Neural cell (in vitro differentiated cells): Measurements from ENCODE around the gene POLN. TPM values are rescaled to one million over a fixed set of nuclear protein-coding genes. Genes with fewer than 3 reads are reported as not detected.

ENCODE experiments used
- H2AFZ ChIP-seq: fragments of 200-600, 300-800 bp; sonication (generic), shearing (Covaris generic); 2 replicates; pipeline ENCODE4 v1.6.0; 2014; ENCODE audit warnings: low read depth, mild to moderate bottlenecking, antibody characterized with exemption, low read length, moderate library complexity
- H3F3A ChIP-seq: fragments of 200-600 bp; shearing (Covaris generic); 2 replicates; pipeline ENCODE4 v1.6.1; 2016; ENCODE audit warnings: mild to moderate bottlenecking, moderate library complexity, mixed read lengths, antibody characterized with exemption, low read length; ENCODE audit not compliant: insufficient read depth, poor library complexity, severe bottlenecking
- H3K27ac ChIP-seq: fragments of 200-600, 300-800 bp; sonication (generic), shearing (Covaris generic); 2 replicates; pipeline ENCODE4 v1.5.1; 2014; ENCODE audit warnings: mild to moderate bottlenecking, low read length, moderate library complexity
- H3K27me3 ChIP-seq: fragments of 300-800, 200-600 bp; sonication (generic), shearing (Covaris generic); 2 replicates; pipeline ENCODE4 v1.6.0; 2014; ENCODE audit warnings: mild to moderate bottlenecking, low read depth, low read length, moderate library complexity; ENCODE audit not compliant: insufficient read depth
- H3K36me3 ChIP-seq: fragments of 300-800, 200-600 bp; sonication (generic), shearing (Covaris generic); 2 replicates; pipeline ENCODE4 v1.5.1; 2014; ENCODE audit warnings: mild to moderate bottlenecking, antibody characterized with exemption, low read length, moderate library complexity; ENCODE audit not compliant: insufficient read depth
- H3K4me2 ChIP-seq: fragments of 300-800, 200-600 bp; sonication (generic), shearing (Covaris generic); 2 replicates; pipeline ENCODE4 v1.6.0; 2014; ENCODE audit warnings: mild to moderate bottlenecking, low read length
- H3K4me3 ChIP-seq: fragments of 300-800, 200-600 bp; sonication (generic), shearing (Covaris generic); 2 replicates; pipeline ENCODE4 v1.5.1; 2014; ENCODE audit warnings: mild to moderate bottlenecking, low read length, moderate library complexity
- H3K79me2 ChIP-seq: fragments of 200-600 bp; shearing (Covaris generic); replicated peaks from 2 replicates; pipeline ENCODE4 v1.6.0; 2014; ENCODE audit warnings: mild to moderate bottlenecking, low read length, moderate library complexity; ENCODE audit not compliant: insufficient read depth
- H3K9ac ChIP-seq: fragments of 300-800, 200-600 bp; sonication (generic), shearing (Covaris generic); 2 replicates; pipeline ENCODE4 v1.6.1; 2016; ENCODE audit warnings: mild to moderate bottlenecking, low read length, mixed read lengths
- H3K9me2 ChIP-seq: fragments of 200-600 bp; shearing (Covaris generic); 2 replicates; pipeline ENCODE4 v1.6.1; 2016; ENCODE audit warnings: mild to moderate bottlenecking, low read length, mixed read lengths; ENCODE audit not compliant: insufficient read depth
- H3K9me3 ChIP-seq: fragments of 200-600, 300-800 bp; sonication (generic), shearing (Covaris generic); 2 replicates; pipeline ENCODE4 v1.6.1; 2016; ENCODE audit warnings: mild to moderate bottlenecking, mixed run types, low read length, moderate library complexity, mixed read lengths
- H4K20me1 ChIP-seq: fragments of 200-600 bp; shearing (Covaris generic); 2 replicates; pipeline ENCODE4 v1.6.1; 2016; ENCODE audit warnings: mild to moderate bottlenecking, mixed run types; ENCODE audit not compliant: insufficient read depth
- EP300 ChIP-seq: fragments of 450-650 bp; conservative IDR thresholded peaks from 2 replicates; pipeline ENCODE4 v1.6.1; 2014; ENCODE audit warnings: antibody characterized with exemption, mild to moderate bottlenecking, moderate library complexity; ENCODE audit not compliant: poor library complexity, severe bottlenecking
- EZH2 ChIP-seq: fragments of 200-600, 300-800 bp; shearing (Covaris generic), sonication (generic); IDR thresholded peaks from 2 replicates; pipeline ENCODE4 v1.6.1; 2014; ENCODE audit warnings: antibody characterized with exemption, low read length, borderline replicate concordance, mild to moderate bottlenecking; ENCODE audit not compliant: insufficient read depth, poor library complexity, severe bottlenecking
- MXI1 ChIP-seq: fragments of 450-650 bp; conservative IDR thresholded peaks from 2 replicates; pipeline ENCODE4 v1.6.1; 2014; ENCODE audit warnings: antibody characterized with exemption, mild to moderate bottlenecking; ENCODE audit not compliant: poor library complexity, severe bottlenecking
- POLR2AphosphoS5 ChIP-seq: IDR thresholded peaks from 2 replicates; pipeline ENCODE4 v1.6.1; 2012
- RAD21 ChIP-seq: fragments of 450-650 bp; conservative IDR thresholded peaks from 2 replicates; pipeline ENCODE4 v1.6.1; 2014; ENCODE audit warnings: antibody characterized with exemption, mild to moderate bottlenecking, moderate library complexity
- SMC3 ChIP-seq: fragments of 450-650 bp; conservative IDR thresholded peaks from 2 replicates; pipeline ENCODE4 v1.6.1; 2014; ENCODE audit warnings: antibody characterized with exemption, mild to moderate bottlenecking, moderate library complexity; ENCODE audit not compliant: poor library complexity
- TAF1 ChIP-seq: IDR thresholded peaks from 2 replicates; pipeline ENCODE4 v1.6.1; 2012; ENCODE audit warnings: low read depth
- polyA plus RNA-seq: library from polyadenylated mRNA; depleted of rRNA; stranded (reverse); fragments of >200 nt; gene quantifications from 2 replicates; pipeline ENCODE4 v1.2.3, GENCODE V29; 2014
- TF ChIP-seq, protein P1 (sequence below): fragments of 450-650 bp; IDR thresholded peaks from 2 replicates; pipeline ENCODE4 v1.5.1; 2014; ENCODE audit warnings: antibody characterized with exemption, mild to moderate bottlenecking, moderate library complexity; ENCODE audit not compliant: poor library complexity, severe bottlenecking
- TF ChIP-seq, protein P2 (sequence below): IDR thresholded peaks from 2 replicates; pipeline ENCODE4 v1.6.1; 2012; ENCODE audit warnings: borderline replicate concordance

POLN gene
- polyA plus RNA-seq, 1 donor from 2014 or later: 1.1 TPM

DNA sequence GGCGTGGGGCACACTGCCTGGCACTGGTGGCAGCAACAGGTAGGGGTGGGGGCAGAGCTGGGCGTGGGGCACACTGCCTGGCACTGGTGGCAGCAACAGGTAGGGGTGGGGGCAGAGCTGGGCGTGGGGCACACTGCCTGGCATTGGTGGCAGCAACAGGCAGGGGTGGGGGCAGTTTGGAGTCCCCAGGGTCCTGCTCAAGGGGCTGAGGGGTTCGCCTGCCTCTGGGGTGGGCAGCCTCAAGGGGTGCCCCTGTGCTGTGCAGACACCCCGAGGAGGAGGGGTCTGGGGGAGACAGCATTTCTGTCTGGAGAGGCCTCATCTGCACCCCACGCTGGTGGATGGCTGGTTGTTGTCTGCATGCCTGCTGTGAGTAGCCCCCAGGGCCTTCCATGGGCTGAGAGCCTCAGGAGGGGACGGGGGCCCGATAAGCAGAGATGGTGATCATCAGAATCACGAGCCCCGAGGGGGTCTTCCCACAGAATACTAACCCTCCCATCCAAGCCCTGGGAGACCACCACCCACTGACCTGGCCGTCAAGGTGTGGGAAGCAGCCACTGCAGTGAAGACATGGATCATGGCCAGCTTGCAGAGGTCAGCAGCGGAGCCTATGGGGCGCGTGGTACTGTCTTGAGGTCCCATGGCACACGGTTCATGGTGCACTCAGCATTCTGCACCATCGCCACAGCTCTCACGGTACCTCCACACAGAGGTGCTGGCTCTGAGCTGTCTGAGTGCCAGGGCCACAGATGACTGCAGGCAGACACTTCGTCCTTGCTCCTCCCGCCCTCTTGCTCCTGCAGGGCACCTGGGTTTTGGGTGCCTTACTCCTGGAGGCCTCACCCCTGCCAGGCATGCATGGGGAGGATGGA is 161.3 kb downstream of the POLN start:
- Histone ChIP-seq H3K4me2 (no peak overlapping the region), H3K27me3 (no peaks in the 10 kb centered on the region), H3K9me2 (no peaks in the 10 kb centered on the region), H3K79me2 (no peaks in the 10 kb centered on the region), H4K20me1 (no peaks in the 10 kb centered on the region), H3F3A (no peaks in the 10 kb centered on the region), H3K9ac (no peak overlapping the region), H3K4me3 (no peak overlapping the region), H3K36me3 (no peaks in the 10 kb centered on the region), H2AFZ (no peak overlapping the region), H3K9me3 (no peaks in the 10 kb centered on the region), H3K27ac (no peak overlapping the region)
- no peak for TF ChIP-seq MXI1
- TF ChIP-seq EZH2: no peak
- no peak for TF ChIP-seq RAD21
- TF ChIP-seq EP300: no peak
- TF ChIP-seq, protein P1, sequence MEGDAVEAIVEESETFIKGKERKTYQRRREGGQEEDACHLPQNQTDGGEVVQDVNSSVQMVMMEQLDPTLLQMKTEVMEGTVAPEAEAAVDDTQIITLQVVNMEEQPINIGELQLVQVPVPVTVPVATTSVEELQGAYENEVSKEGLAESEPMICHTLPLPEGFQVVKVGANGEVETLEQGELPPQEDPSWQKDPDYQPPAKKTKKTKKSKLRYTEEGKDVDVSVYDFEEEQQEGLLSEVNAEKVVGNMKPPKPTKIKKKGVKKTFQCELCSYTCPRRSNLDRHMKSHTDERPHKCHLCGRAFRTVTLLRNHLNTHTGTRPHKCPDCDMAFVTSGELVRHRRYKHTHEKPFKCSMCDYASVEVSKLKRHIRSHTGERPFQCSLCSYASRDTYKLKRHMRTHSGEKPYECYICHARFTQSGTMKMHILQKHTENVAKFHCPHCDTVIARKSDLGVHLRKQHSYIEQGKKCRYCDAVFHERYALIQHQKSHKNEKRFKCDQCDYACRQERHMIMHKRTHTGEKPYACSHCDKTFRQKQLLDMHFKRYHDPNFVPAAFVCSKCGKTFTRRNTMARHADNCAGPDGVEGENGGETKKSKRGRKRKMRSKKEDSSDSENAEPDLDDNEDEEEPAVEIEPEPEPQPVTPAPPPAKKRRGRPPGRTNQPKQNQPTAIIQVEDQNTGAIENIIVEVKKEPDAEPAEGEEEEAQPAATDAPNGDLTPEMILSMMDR: no peak
- no peak for TF ChIP-seq SMC3
- no peak for TF ChIP-seq TAF1
- TF ChIP-seq, protein P2, sequence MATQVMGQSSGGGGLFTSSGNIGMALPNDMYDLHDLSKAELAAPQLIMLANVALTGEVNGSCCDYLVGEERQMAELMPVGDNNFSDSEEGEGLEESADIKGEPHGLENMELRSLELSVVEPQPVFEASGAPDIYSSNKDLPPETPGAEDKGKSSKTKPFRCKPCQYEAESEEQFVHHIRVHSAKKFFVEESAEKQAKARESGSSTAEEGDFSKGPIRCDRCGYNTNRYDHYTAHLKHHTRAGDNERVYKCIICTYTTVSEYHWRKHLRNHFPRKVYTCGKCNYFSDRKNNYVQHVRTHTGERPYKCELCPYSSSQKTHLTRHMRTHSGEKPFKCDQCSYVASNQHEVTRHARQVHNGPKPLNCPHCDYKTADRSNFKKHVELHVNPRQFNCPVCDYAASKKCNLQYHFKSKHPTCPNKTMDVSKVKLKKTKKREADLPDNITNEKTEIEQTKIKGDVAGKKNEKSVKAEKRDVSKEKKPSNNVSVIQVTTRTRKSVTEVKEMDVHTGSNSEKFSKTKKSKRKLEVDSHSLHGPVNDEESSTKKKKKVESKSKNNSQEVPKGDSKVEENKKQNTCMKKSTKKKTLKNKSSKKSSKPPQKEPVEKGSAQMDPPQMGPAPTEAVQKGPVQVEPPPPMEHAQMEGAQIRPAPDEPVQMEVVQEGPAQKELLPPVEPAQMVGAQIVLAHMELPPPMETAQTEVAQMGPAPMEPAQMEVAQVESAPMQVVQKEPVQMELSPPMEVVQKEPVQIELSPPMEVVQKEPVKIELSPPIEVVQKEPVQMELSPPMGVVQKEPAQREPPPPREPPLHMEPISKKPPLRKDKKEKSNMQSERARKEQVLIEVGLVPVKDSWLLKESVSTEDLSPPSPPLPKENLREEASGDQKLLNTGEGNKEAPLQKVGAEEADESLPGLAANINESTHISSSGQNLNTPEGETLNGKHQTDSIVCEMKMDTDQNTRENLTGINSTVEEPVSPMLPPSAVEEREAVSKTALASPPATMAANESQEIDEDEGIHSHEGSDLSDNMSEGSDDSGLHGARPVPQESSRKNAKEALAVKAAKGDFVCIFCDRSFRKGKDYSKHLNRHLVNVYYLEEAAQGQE: no peak
- no peak for TF ChIP-seq POLR2AphosphoS5

- H4K20me1 ChIP-seq: no peaks in the 10 kb centered on the region
- no peaks in the 10 kb centered on the region for H3K79me2 ChIP-seq
- no peak overlapping the region for H3K4me3 ChIP-seq
- H3K9me3 ChIP-seq: no peaks in the 10 kb centered on the region
- H3K27ac ChIP-seq: no peak overlapping the region
- no peak overlapping the region for H3K4me2 ChIP-seq
- TF ChIP-seq, protein P2: no peak
- no peak for TF ChIP-seq MXI1
- TF ChIP-seq EP300: no peak
- no peaks in the 10 kb centered on the region for H3K36me3 ChIP-seq
- H3K27me3 ChIP-seq: no peaks in the 10 kb centered on the region
- H3K9ac ChIP-seq: no peak overlapping the region
- H3K9me2 ChIP-seq: no peaks in the 10 kb centered on the region
- H2AFZ ChIP-seq: no peak overlapping the region
- H3F3A ChIP-seq: no peaks in the 10 kb centered on the region
Observed at GRCh38 chr4:2079926-2080325, 162.0 kb downstream of the POLN start.
